ENCODE measurements around the gene SALL1.

Gene SALL1

DNA sequence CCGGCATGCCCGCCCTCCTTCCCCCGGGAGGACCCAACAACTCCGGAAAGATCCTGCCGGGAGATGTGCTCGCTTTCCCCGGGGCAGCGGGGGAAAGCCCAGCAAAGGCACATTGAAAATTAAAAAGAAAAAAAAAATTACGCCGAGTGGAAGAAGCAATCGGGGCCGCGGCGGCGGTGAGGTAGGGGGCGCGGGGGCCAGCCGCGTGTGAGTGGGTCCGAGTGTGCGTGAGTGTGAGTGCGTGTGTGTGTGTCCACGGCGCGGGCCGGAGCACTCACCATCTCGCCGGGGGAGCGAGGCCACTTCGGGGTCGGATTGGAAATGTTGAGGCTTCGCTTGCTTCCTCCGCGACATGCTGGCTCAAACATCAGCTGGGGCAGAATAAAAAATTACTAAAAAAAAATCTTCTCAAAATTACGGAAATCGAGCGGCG, at the start of gene SALL1:
Gene SALL1 (minus strand): TSS at position 383 of the 433 bp plus-strand sequence. CDS start 29 bp downstream, at position 354.
- DNase-seq (ENCODE audit: low read depth), result no peak

DNA sequence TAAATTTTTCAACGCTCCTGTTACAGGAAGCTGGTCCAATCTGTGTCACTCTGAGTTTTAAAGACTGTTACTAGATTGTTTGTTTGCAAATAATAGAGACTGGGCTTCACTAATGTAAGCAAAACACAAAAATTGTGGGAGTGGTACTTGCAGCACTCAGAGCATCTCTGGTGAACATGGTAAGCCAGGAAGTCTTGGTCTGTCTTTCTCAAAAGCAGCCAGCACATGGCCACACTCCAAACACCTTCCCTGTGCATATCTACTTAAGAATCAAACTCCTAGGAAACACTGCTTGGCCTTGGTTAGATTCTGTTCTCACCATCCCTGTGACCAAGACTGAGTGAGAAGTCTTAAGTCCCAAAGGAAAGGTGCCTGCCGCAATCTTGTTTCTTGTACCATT, 49.7 kb upstream of the SALL1 start:
- no peak for DNase-seq (ENCODE audit: low read depth)

- DNase-seq (ENCODE audit: low read depth), result no peak
These were observed 47.1 kb upstream of the SALL1 start for GRCh38 chr16:51197953-51198748.

DNA sequence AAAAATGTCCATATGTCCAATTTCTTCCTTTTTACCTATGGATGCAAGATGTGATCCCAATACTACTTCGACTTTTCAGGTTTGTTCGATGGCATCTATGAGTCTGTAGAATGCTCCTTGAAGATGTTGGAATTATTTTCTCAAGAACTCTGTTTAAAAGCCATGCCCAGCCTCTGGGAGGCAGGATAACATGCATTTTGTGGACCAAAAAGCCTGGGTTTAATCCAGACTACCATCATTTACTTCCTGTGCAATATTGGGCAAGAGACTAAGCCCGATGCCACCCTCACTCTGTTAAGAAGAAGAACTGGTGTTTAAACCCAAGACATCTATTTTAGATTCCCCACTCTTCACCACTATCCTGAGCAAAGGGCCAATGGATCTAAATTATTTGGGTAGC, 42.8 kb upstream of the SALL1 start:
- no peak for DNase-seq (ENCODE audit: low read depth)

GRCh38 chr16:51184702-51185433, 33.8 kb upstream of the SALL1 start:
- DNase-seq (ENCODE audit: low read depth), result no peak

DNA sequence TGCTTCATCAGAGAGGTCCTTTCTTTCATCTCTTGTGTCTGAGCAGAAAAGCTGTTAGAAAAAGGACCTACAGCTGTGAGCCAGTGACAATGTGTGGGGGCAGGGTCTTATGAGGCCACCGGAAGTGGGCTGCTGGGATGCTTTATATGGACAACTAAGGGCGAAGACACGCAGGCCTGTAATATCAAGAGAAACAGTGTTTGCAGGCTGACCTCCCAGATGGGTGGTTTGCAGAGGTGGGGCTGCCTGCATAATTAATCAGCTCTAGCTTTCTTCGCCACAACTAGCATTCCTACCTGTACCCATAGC, 30.4 kb upstream of the SALL1 start:
- DNase-seq (ENCODE audit: low read depth), result no peak

DNA sequence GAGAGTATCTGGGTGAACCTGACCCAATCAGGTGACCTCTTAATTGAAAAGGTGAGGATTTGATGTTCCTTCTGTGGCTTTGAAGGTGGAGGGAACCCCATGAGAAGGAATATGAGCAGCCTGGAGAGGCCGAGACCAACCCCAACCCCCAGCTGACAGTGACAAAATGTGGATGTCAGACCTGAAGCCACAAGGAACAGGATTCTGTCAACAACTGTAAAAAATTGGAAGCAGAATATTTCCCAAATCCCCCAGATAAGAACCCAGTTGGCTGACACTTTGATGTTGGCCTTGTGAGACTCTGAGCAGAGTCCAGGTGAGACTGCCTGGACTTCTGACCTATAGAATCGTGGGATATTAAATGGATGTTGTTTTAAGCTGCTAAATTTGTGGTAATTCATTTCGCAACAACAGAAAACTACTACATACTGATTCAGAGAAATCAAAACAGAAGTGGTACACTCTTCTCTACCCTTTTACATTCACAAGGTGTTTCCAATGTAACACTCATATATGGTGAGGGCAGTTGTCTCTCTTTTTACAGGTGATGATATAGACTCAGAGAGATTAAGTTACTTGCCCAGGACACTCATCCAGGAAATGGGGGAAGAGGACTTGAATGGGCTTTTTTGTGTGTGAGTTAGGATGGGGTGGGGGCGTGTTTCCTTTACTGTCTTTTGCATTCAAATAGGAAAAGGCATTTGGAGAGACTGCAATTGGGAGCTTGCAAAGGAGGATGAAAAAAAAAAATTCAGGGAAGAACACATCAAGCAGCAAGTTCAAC, 29.8 kb upstream of the SALL1 start:
- DNase-seq (ENCODE audit: low read depth), result no peak

DNA sequence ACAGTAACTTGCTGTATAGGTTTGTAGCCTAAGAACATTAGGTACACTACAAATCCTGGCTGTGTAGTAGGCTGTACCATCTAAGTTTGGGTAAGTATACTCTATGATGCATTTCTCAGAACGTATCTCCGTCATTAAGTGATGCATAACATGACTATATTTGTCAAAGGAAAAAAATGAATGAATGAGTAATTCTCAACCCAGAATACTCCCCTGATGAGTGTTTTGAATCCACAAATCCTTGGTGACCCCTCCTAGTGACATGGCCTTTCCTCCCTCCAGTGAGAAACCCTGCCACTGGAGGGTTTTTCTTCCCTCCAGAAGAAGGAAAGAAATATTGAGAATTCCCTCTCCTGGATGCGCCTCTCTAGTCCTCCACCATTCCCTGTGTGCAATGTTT, 24.0 kb upstream of the SALL1 start:
- no peak for DNase-seq (ENCODE audit: low read depth)

DNA sequence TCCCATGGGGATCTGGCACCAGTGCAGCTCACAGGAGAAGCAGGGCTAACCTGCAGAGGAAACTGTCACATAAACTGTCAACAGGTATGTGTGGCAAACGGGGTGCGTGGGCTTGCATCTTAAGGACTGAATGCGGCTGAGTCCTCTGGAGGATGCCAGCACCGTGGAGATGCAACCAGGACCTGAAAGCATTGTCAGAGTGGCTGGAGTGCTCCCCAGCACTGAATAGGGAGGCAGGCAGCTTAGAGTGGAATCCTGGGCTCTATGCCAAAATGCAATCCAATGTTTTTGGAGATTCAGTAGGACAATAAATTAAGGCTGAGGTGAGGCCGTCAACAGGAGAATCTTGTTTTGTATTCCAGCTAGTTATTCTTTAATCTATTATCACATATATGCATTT, 21.3 kb upstream of the SALL1 start:
- no peak for DNase-seq (ENCODE audit: low read depth)

DNA sequence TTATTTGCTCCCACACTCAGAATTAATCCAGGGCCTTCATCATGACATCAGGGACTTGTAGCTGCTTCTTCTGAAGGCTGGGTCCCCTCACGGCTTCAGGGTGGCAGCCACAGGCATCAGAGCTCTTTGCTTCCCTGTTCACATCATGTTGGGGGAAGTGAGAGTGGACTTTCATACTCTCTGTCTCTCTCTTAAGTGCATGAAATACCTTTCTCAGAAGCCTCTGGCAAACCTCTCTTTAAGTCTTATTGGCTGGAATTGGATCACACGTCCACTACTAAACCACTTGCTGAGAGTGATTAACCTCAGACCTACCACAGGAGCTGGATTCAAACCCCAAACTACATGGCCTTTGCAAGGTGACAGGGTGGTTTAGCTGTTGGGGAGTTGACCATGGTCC, 17.7 kb upstream of the SALL1 start:
- no peak for DNase-seq (ENCODE audit: low read depth)

GRCh38 chr16:51167170-51167895, 16.3 kb upstream of the SALL1 start:
- DNase-seq (ENCODE audit: low read depth), result no peak

GRCh38 chr16:51166541-51166940, 15.5 kb upstream of the SALL1 start:
- no peak for DNase-seq (ENCODE audit: low read depth)

- DNase-seq (ENCODE audit: low read depth), result no peak
These were observed 15.0 kb upstream of the SALL1 start for GRCh38 chr16:51166091-51166490.

- DNase-seq (ENCODE audit: low read depth), result no peak
These were observed 14.0 kb upstream of the SALL1 start for GRCh38 chr16:51165043-51165442.

GRCh38 chr16:51164574-51164973, 13.5 kb upstream of the SALL1 start:
- no peak for DNase-seq (ENCODE audit: low read depth)

DNA sequence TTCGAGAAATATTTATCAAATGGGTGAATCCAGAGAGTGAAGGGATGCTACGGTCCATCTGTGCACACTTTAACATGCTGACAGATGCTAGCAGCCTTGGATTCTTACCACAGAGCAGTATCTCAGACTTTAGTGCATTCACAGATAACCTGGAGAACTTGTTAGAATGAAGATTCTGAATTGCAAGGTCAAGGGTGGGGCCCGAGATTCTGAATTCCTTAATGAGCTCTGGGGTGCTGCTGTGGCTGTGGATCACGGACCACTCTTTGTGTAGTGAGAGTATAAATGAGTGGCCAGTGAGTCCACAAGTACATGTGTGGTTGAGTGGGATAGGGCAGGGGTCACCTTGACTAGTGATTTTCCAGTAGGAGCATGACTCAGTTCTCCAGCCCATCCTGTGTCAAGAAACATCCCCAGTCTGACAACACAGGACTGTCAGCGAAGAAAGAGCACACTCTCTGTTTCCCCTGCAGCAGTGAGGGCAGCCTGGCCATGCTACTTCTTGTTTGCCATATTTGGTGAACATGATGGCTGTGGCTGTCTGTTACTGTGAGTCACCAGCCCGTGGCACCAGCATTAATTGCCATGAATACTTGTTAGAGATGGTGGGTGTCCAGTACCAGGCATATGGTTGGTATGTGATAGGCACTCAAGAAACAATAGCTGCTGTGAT, 13.0 kb upstream of the SALL1 start:
- no peak for DNase-seq (ENCODE audit: low read depth)

- DNase-seq (ENCODE audit: low read depth), result no peak
These were observed 12.3 kb upstream of the SALL1 start for GRCh38 chr16:51163366-51163765.

- no peak for DNase-seq (ENCODE audit: low read depth)
These were observed 10.5 kb upstream of the SALL1 start for GRCh38 chr16:51161440-51162195.

DNA sequence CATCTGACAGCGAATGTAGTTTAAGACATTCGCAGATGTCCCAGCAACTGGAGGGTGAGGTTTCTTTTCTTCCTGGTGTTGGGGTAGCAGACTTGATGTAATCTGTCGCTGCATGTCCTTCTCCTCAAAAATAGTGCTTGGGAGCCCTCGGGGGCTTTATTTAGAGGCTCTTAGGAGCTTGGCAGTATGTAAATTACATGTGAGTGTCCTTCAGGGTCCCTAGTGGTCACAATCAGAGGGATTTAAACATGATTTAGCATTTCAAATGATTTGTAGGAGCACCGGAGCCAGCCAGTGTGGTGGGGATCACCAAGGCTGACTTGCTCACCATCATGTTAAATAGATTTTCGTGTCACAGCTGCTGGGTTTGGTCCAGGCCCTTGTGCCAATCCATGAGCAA, 8.8 kb upstream of the SALL1 start:
- DNase-seq (ENCODE audit: low read depth), result no peak

DNA sequence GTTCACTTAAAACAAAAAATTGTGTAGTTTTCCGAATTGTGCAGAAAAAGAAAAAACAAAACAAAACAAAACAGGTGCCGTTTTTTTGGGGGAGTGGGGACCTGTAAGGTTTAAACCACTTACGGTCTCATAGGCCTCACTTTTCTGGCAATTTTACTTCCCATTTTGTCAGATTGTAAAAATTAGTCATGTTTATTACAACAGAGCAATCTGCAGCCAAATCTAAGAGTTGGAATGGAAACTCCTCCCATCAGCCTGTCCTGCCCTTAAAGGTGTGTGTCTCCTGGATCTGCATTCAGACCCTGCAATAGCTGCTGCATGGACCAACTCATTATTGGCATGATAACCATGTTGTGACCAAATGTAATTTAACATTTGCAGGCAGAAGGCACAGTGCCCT, 8.2 kb upstream of the SALL1 start:
- no peak for DNase-seq (ENCODE audit: low read depth)

GRCh38 chr16:51157698-51158097, 6.6 kb upstream of the SALL1 start:
- no peak for DNase-seq (ENCODE audit: low read depth)
